DMS53 (cell line): ENCODE results near the gene CKAP4.
A peak's percentile ranks its signal among the peaks of the same experiment; 100 is the strongest.

ENCODE experiments used
- DNase-seq: peaks from one replicate; lab custom pipeline; 2025; lab: John Stamatoyannopoulos, UW

The CKAP4 gene

GRCh38 chr12:106274575-106275121, 26.8 kb upstream of the CKAP4 start:
- DNase-seq: peak; percentile 93

GRCh38 chr12:106274012-106274411, 26.2 kb upstream of the CKAP4 start:
- no peak for DNase-seq

- DNase-seq: no peak
These were observed 25.7 kb upstream of the CKAP4 start for GRCh38 chr12:106273491-106273890.

GRCh38 chr12:106271575-106272505, 24.0 kb upstream of the CKAP4 start:
- no peak for DNase-seq

GRCh38 chr12:106269150-106269771, 21.4 kb upstream of the CKAP4 start:
- no peak for DNase-seq

- DNase-seq: no peak
These were observed 19.7 kb upstream of the CKAP4 start for GRCh38 chr12:106267535-106267934.

- DNase-seq: no peak
These were observed 17.3 kb upstream of the CKAP4 start for GRCh38 chr12:106265116-106265515.

GRCh38 chr12:106258935-106259334, 11.1 kb upstream of the CKAP4 start:
- no peak for DNase-seq

GRCh38 chr12:106258226-106258625, 10.4 kb upstream of the CKAP4 start:
- no peak for DNase-seq

GRCh38 chr12:106256524-106256923, 8.7 kb upstream of the CKAP4 start:
- no peak for DNase-seq

GRCh38 chr12:106255952-106256351, 8.1 kb upstream of the CKAP4 start:
- DNase-seq: no peak

GRCh38 chr12:106255493-106255892, 7.7 kb upstream of the CKAP4 start:
- DNase-seq: no peak

GRCh38 chr12:106254724-106255123, 6.9 kb upstream of the CKAP4 start:
- DNase-seq: no peak

- DNase-seq: no peak
These were observed 4.0 kb upstream of the CKAP4 start for GRCh38 chr12:106251631-106252455.

- DNase-seq: peak; percentile 31
These were observed 1.8 kb upstream of the CKAP4 start for GRCh38 chr12:106249411-106250135.

- peak; percentile 29 for DNase-seq
These were observed 1.1 kb upstream of the CKAP4 start for GRCh38 chr12:106248846-106249371.

GRCh38 chr12:106248312-106248845, 559 bp upstream of the CKAP4 start:
- DNase-seq: peak; percentile 70

- DNase-seq: peak; percentile 80
These were observed 738 bp downstream of the CKAP4 start for GRCh38 chr12:106246891-106247673.

GRCh38 chr12:106245767-106246166, 2.1 kb downstream of the CKAP4 start:
- DNase-seq: no peak

- DNase-seq: no peak
These were observed 4.2 kb downstream of the CKAP4 start for GRCh38 chr12:106243620-106244019.
